AG09319 (cell line): ENCODE measurements around the gene PRRG4.
"Not testable (repeated sequence)": the region's sequence is repeated elsewhere in the genome, so short reads cannot be mapped to it uniquely, and the experiment has no call there.

ENCODE experiments used
- DNase-seq: peaks from one replicate; pipeline ENCODE4 v3.0.0-alpha.2; 2010; ENCODE audit warnings: low read depth; ENCODE audit errors: extremely low read depth
- CTCF ChIP-seq: IDR thresholded peaks from 2 replicates; pipeline ENCODE4 v1.5.1; 2011; ENCODE audit warnings: low read depth, mild to moderate bottlenecking, inconsistent platforms, low read length, moderate library complexity

PRRG4 gene

GRCh38 chr11:32861850-32862577, 32.3 kb downstream of the PRRG4 start:
- DNase-seq, result no peak
- TF ChIP-seq CTCF, result no peak

DNA sequence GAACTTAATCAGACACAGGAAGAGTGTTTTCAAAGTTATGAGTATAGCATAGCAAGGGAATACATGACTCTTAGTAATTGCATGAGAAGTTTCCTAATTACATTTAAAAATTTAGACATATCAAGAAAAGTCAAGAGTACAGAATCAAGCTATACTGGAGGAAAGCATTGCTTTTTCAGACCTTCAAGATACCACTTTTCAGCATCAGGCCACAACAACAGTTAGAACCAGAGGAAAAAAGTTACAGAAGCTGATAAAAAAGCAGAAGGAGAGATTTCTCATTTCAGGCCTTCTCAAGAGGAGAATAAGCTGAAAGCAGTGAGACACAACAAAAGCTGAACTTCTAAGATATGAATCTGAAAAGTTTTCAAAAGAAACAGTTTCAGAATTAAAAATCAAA, 34.8 kb downstream of the PRRG4 start:
- TF ChIP-seq CTCF, result no peak
- DNase-seq, result no peak

DNA sequence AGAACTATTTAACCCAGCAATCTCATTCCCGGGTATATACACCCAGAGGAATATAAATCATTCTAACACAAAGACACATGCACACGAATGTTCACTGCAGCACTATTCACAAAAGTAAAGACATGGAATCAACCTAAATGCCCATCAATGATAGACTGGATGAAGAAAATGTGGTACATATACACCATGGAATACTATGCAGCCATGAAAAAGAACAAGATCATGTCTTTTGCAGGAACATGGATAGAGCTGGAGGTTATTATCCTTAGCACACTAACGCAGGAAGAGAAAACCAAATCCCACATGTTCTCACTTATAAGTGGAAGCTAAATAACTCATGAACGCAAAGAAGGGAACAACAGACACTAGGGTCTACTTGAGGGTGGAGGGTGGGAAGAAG, 39.0 kb downstream of the PRRG4 start:
- DNase-seq, result not testable (repeated sequence)

GRCh38 chr11:32870676-32871075, 40.9 kb downstream of the PRRG4 start:
- TF ChIP-seq CTCF, result peak; percentile 21
- DNase-seq, result no peak

GRCh38 chr11:32874132-32874531, 44.4 kb downstream of the PRRG4 start:
- no peak for DNase-seq
- no peak for TF ChIP-seq CTCF

DNA sequence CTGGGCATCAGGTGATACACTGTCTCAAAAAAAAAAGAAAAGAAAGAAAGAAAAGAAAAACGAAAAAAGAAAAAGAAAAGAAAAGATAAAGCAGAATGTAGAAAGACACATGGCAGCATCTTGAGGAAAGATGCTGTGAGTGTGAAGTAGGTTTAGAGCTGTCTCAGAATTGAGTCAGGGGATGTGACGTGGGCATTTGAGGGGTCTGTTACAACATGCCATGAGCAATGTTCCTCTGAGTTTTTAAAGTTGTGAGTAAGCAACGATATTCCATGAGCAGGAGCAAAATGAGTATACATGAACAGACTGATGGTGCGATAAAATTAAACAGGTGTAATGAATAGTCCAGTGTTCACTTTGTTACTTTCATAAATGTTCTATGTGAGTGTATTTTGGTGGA, 51.6 kb downstream of the PRRG4 start:
- no peak for TF ChIP-seq CTCF
- DNase-seq, result no peak

DNA sequence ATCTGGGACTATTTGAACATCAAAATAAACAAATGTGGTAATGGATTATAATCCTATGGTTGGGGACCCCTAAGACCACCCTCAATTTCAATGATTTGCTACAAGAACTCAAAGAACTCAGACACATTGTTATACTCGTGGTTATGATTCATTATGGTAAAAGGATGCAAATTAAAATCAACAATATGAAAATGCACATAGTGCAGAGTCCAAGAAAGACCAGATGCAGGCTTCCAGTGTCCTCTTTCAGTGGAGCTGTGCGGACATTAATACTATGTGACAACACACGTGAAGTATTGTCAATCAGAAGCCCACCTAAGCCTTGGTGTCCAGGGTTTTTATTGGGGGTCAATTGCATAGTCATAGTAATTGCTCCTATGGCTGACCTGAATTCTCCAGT, 53.7 kb downstream of the PRRG4 start:
- TF ChIP-seq CTCF, result no peak
- DNase-seq, result no peak

GRCh38 chr11:32884023-32884422, 54.3 kb downstream of the PRRG4 start:
- DNase-seq, result no peak
- no peak for TF ChIP-seq CTCF
